ENCODE results near the gene FCHSD2.

The FCHSD2 gene

DNA sequence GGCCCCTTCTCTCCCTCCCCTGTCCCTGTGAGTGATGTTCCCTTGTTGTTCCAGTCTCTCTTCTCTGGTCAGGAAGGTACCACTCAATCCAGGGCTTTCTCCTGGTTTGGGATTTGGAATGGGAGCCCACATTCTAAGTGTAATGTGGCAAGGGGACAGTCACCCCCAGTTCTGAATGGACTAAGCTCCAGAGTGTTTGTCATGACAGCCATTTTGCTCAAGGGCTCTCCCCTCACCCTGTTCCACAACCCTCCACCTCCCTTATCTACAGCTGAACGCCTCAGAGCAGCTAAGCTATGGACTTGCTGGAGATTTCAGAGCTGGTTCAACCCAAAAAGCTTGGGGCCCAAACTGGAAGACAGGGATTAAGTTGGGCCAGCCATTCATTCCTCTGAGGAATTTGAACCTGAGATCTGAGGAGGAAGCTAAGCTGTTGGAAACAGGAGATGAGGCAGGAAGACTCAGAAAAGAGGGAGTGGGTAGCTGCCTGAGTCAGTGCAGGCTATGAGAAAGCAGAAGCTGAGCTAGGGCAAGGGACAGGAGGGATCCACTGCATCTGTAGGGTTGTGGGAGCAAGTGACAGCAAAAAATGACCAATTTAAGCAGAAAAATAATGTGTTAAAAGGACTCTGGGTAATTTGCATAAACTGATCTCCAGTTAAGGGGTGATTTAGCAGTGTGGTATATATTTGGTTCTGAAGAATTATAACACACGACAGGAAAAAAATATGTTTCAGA lies 22.9 kb upstream of the FCHSD2 start:
- Histone ChIP-seq H3K36me3 (replicated peaks) (no peaks in the 10 kb centered on the region), H3K4me1 (no peaks in the 10 kb centered on the region), H3K27me3 (ENCODE audit: low read depth) (no peaks in the 10 kb centered on the region), H3K9me3 (no peaks in the 10 kb centered on the region; the same call in 1 of the 2 replicates), H3K4me3 (no peak overlapping the region)
- DNase-seq (ENCODE audit: low spot score in 2 of 2), result no peak
- in situ Hi-C loops (cut with MboI; ENCODE audit: low sequenced_read_pairs), result no loop called here

DNA sequence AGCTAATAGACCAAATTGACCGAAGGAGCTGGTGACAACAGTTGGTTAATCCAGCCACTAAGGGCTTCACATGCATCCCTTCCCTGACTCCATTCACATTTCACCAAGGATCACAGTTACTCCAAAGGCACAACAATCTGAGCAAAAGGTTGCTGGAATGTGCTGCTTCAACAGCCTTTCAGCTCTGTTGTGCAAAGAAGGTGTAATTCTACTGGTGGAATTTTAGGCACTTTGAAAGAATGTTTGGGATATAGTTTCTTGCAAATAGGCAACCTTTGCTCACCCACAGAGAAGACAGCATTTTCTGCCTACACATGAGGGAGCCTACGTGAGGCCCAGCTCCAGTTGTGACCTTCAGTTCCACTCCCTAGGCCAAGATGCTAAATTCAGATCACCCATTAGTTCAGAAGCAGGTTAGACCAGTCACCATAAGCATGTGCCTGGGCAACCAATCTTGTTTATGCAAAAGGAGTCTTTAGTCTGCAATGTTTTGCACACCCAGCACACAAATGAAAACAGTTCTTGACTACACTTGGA lies 21.6 kb upstream of the FCHSD2 start:
- Histone ChIP-seq H3K9me3 (no peaks in the 10 kb centered on the region; the same call in 1 of the 2 replicates), H3K36me3 (replicated peaks) (no peaks in the 10 kb centered on the region), H3K27me3 (ENCODE audit: low read depth) (no peaks in the 10 kb centered on the region), H3K4me1 (no peaks in the 10 kb centered on the region), H3K4me3 (no peak overlapping the region)
- no peak for DNase-seq (ENCODE audit: low spot score in 2 of 2)
- in situ Hi-C loops (cut with MboI; ENCODE audit: low sequenced_read_pairs), result no loop called here

DNA sequence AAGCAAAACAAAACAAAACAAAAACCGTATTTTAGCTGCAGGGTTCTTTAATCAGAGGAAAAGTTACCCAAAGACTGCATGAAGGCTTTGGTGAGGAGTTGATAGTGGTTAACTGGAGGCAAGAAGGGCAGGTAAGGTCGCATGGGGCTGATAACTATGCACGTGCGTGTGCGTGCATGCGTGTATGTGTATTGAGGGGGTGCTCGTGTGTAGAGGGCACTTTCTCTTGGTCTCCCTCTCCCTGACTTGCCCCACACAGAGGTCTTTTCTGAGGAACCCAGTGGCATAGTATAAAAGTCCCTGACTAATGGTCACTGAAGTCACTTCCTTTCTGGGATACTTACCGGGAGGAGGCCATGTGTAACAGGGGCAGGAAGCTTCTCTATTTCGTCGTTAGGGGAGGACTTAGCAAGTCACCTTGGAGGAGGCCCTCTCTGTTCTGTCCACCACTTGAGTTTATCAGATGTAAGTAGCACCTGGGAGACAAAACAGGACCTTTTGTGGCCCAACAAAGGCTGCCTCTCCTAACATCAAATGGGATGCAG lies 20.1 kb upstream of the FCHSD2 start:
- no peaks in the 10 kb centered on the region; the same call in 1 of the 2 replicates for H3K9me3 ChIP-seq
- H3K36me3 ChIP-seq (replicated peaks), result no peaks in the 10 kb centered on the region
- H3K27me3 ChIP-seq (ENCODE audit: low read depth), result no peaks in the 10 kb centered on the region
- in situ Hi-C loops (cut with MboI; ENCODE audit: low sequenced_read_pairs), result no loop called here
- no peak overlapping the region for H3K4me3 ChIP-seq
- no peak for DNase-seq (ENCODE audit: low spot score in 2 of 2)
- no peaks in the 10 kb centered on the region for H3K4me1 ChIP-seq

DNA sequence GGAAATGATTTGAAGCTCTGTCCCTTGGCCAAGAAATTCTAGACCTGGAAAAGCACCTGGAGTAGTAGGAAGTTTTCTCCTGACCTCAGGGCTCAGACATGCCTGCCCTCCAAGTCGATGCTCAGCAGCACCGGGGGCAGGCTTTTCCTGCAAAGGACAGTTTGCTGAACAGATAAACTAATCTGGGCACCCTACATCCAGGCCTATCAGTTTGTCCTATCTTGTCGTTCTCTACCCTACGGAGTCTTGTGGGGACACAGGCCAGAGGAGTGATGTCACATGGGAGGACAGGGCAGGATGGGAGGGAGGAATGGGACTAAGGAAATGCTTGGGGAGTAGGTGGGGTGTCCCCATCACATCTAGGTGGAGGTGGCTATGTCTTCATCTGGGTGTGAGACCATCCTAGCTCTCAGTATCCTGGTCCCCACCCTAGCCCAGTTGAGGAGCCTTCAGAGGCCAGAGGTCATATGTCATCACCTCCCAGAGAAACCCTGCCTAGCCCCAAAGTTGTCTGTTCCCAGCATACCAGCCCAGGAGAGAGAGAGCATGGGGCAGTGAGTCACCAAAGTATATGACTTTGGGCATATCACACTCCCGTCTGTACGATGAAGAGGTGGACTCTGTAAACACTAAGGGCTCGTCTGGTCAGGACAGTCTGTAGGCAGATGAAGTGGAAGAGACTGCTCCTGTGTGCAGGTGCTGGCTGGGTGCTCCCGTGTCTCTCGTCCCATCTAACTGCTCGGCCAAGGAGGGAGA lies 18.1 kb upstream of the FCHSD2 start:
- no peak for DNase-seq (ENCODE audit: low spot score in 2 of 2)
- no peaks in the 10 kb centered on the region for H3K36me3 ChIP-seq (replicated peaks)
- no peaks in the 10 kb centered on the region; the same call in 1 of the 2 replicates for H3K9me3 ChIP-seq
- in situ Hi-C loops (cut with MboI; ENCODE audit: low sequenced_read_pairs), result no loop called here
- H3K4me1 ChIP-seq, result no peaks in the 10 kb centered on the region
- no peaks in the 10 kb centered on the region for H3K27me3 ChIP-seq (ENCODE audit: low read depth)
- H3K4me3 ChIP-seq, result no peak overlapping the region

DNA sequence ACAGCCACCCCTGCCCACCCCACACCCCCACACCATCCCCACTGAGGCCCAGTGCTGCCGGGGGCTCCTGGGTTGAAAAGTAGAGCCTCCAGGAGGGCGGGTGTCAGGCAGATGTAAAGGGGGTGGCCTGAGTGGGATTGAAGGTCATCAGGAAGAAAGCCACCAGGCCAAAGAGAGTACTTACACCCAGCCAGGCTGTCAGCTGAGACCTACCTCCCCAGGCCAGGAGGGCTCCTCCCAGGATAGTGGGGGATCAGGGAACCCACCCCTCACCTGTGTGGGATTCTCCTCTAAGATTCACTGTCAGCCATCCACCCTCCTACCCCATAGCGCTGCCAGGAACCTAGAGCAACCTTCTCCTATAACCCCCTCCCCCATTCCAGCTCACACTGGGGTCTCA lies 17.2 kb upstream of the FCHSD2 start:
- DNase-seq (ENCODE audit: low spot score in 2 of 2), result no peak
- in situ Hi-C loops (cut with MboI; ENCODE audit: low sequenced_read_pairs), result no loop called here
- H3K27me3 ChIP-seq (ENCODE audit: low read depth), result no peaks in the 10 kb centered on the region
- no peaks in the 10 kb centered on the region for H3K4me1 ChIP-seq
- no peaks in the 10 kb centered on the region; the same call in 1 of the 2 replicates for H3K9me3 ChIP-seq
- no peaks in the 10 kb centered on the region for H3K36me3 ChIP-seq (replicated peaks)
- no peak overlapping the region for H3K4me3 ChIP-seq

DNA sequence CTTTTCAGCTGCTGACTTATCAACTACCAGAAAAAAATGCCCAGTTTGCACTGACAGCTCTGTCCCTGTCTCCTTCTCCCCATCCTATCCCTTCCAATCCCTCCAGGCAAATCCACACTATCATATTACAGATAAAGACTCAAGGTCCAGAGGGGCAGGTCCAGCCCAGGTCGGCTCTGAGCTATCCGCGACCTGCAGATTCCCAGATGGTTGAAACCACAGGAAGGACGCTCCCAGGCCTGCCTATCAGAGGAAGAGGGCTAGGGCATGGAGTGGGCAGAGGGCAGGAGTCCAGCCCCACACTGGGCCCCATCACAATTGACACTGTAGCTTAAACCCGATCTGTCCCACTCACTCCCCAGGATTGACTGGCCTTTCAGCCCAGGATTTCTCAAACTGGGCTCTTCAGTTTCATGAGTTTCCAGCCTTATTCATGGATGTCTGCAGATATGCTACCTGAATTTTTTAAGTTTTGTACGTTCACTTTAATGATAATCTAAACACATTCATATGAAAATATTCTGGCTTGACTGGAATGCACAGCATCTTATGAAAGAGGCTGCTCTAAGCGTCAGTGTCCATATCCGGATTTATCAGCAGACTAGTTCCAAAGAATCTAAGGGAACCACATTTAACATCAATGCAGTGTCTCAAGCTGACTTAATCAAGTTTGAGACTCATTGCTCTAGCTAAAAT lies 16.4 kb upstream of the FCHSD2 start:
- Histone ChIP-seq H3K4me1 (no peaks in the 10 kb centered on the region), H3K4me3 (no peak overlapping the region), H3K36me3 (replicated peaks) (no peaks in the 10 kb centered on the region), H3K27me3 (ENCODE audit: low read depth) (no peaks in the 10 kb centered on the region), H3K9me3 (no peaks in the 10 kb centered on the region; the same call in 1 of the 2 replicates)
- DNase-seq (ENCODE audit: low spot score in 2 of 2), result no peak
- in situ Hi-C loops (cut with MboI; ENCODE audit: low sequenced_read_pairs), result no loop called here

DNA sequence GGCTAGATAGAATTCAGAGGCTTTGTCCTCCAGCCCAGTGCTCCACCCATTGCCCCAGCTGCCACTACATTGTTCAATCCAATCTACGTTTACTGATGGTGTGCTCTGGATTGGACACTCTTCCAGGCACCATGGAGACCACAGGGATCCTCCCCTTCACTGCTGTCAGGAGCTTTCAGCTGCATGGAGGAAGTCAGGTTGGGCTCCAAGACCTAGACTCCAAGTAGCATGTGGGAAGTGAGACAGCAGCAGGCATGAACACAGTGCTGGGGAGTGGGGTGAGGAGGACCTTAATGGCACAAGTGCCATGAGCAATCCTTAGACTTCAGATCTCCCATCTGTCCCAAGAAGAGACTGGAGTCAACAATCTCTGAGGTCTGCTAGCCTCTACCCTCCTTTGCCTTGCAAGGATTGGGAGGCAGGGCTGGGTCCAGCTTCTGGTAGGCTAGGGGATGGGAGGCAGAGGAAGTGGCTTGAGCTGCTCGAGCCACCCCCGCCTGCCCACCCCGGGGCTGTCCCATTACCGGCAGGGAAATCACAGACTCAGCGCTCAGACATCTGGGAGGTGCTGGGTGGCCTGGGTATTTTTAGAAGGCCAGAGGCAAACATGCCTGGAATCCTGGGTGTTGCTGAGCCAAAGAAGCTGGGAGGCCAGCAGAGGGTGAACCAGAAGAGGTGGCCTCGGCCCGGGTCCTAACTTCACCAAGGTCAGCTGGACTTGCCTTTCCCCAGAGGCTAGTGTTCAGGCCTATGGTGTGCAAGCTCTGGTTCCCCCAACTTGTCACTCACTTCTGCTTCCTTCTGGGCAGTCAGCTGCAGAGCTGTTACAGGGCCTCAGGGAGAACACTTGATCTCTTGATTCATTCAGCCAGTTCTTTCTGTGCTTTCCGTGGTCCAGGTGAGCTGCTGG lies 15.2 kb upstream of the FCHSD2 start:
- in situ Hi-C loops (cut with MboI; ENCODE audit: low sequenced_read_pairs), result no loop called here
- H3K36me3 ChIP-seq (replicated peaks), result no peaks in the 10 kb centered on the region
- H3K27me3 ChIP-seq (ENCODE audit: low read depth), result no peaks in the 10 kb centered on the region
- no peak overlapping the region for H3K4me3 ChIP-seq
- H3K9me3 ChIP-seq, result no peaks in the 10 kb centered on the region; the same call in 1 of the 2 replicates
- no peaks in the 10 kb centered on the region for H3K4me1 ChIP-seq
- DNase-seq (ENCODE audit: low spot score in 2 of 2), result no peak

DNA sequence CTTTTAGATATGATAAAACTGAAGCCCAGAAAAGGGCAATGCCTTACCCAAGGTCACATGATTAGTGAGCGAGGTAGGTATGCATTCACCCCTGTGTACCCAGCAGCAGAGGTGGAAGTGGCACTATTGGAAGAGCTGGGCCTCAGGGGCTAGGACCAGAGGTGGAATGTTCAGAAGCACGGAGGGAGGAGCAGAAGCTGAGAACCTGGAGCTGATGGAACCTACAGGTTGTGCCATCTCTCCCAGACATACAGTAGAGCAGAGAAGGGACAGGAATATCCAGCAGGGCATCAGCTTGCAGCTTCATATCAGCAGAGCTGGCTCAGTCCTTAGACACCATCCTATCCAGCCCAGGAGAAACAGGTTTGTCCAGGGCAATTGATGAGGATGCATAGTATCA lies 14.6 kb upstream of the FCHSD2 start:
- Histone ChIP-seq H3K27me3 (ENCODE audit: low read depth) (no peaks in the 10 kb centered on the region), H3K4me3 (no peak overlapping the region), H3K4me1 (no peaks in the 10 kb centered on the region), H3K36me3 (replicated peaks) (no peaks in the 10 kb centered on the region), H3K9me3 (no peaks in the 10 kb centered on the region; the same call in 1 of the 2 replicates)
- in situ Hi-C loops (cut with MboI; ENCODE audit: low sequenced_read_pairs), result no loop called here
- DNase-seq (ENCODE audit: low spot score in 2 of 2), result no peak

DNA sequence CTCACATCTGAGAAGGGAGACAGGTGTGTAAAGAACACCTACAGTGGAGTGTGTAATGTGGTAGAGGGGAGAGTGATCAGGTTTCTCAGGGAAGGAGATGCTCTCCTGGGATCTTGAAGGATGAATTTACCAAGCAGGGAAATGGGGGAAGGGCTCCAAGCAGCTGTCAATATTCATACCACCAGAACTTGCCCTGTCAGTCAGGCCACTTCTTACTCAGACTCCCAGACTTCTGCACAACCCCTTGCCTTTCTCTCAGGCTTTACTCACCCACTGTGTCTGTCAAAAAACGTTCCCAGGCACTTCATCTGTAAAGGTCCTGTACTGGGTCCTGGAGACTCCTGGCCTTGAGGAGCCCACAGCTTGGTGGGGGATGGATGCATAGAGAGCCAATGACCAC lies 14.0 kb upstream of the FCHSD2 start:
- in situ Hi-C loops (cut with MboI; ENCODE audit: low sequenced_read_pairs), result no loop called here
- DNase-seq (ENCODE audit: low spot score in 2 of 2), result no peak
- Histone ChIP-seq H3K4me1 (no peaks in the 10 kb centered on the region), H3K27me3 (ENCODE audit: low read depth) (no peaks in the 10 kb centered on the region), H3K9me3 (no peaks in the 10 kb centered on the region), H3K4me3 (no peak overlapping the region), H3K36me3 (replicated peaks) (no peaks in the 10 kb centered on the region)

DNA sequence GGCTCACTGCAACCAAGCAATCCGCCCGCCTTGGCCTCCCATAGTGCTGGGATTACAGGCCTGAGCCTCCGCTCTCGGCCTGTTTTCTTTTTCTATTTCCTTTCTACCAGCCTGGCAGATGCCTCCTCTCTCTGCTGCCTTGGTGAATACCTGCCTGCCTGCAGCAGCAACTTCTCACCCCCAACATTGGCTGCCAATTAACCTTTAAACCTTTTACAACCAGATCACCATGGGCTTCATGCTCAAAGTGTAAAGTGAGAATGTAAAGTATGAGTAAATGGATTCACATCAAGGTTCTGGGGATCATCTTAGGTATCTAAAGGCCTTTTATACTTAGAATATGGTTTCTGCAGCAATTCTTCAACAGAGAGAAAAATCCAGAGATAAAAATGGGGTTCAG lies 13.0 kb upstream of the FCHSD2 start:
- Histone ChIP-seq H3K4me1 (no peaks in the 10 kb centered on the region), H3K9me3 (no peaks in the 10 kb centered on the region), H3K4me3 (no peak overlapping the region), H3K27me3 (ENCODE audit: low read depth) (no peaks in the 10 kb centered on the region), H3K36me3 (replicated peaks) (no peaks in the 10 kb centered on the region)
- in situ Hi-C loops (cut with MboI; ENCODE audit: low sequenced_read_pairs), result no loop called here
- DNase-seq (ENCODE audit: low spot score in 2 of 2), result no peak

DNA sequence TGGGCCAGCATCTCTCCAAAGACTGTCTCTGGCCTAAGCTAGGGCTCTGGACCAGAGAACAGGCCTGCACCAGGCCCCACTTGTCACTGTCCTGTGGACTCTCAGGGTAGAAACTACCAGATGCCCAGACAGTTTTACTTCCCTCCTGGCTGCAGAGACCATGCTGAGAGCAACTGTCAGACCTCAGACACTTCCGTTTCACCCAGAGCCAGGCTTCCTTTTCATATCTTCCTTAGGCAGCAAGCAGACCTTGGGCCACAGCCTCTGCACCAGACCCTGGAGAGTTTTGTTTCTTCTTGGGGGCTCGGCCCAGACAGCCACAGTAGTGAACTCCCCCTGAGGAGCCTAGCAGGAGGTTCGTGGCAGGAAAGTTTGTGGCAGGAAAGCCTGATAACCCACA lies 12.1 kb upstream of the FCHSD2 start:
- Histone ChIP-seq H3K4me3 (no peak overlapping the region), H3K27me3 (ENCODE audit: low read depth) (no peaks in the 10 kb centered on the region), H3K36me3 (replicated peaks) (no peaks in the 10 kb centered on the region), H3K9me3 (no peaks in the 10 kb centered on the region), H3K4me1 (no peaks in the 10 kb centered on the region)
- in situ Hi-C loops (cut with MboI; ENCODE audit: low sequenced_read_pairs), result no loop called here
- no peak for DNase-seq (ENCODE audit: low spot score in 2 of 2)

DNA sequence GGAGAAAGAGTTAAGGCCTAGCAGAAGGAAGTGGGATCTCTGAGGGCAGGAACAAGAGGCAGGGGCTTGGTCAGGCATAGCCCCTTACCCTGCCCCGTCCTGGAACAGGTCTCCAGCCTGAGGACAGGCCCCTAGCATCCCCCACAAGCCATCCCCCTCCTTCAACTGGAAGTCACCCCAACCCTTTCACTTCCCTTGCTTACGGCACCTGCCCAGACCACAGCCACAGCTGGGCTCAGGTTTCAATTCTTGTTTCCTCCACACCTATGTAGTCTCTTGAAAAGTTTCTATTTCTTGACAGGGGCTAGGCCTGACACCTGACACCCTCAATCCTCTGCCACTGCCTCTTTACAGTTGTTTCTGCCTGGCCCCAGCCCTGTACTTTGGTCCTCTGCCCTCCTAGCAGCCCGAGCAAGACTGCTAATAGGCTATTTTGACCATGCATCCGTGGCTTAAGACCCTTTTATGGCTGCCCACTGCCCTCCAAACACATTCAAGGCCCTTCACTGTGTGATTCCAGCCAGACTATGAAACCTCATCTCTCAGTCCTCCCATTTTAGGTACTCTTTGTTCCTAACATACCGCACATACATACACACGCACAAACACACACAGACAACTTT lies 10.9 kb upstream of the FCHSD2 start:
- Histone ChIP-seq H3K9me3 (no peaks in the 10 kb centered on the region), H3K36me3 (replicated peaks) (no peaks in the 10 kb centered on the region), H3K4me3 (no peak overlapping the region), H3K4me1 (no peaks in the 10 kb centered on the region), H3K27me3 (ENCODE audit: low read depth) (no peaks in the 10 kb centered on the region)
- in situ Hi-C loops (cut with MboI; ENCODE audit: low sequenced_read_pairs), result no loop called here
- no peak for DNase-seq (ENCODE audit: low spot score in 2 of 2)

Measured in HAP-1 (cell line).